H9 (cell line): ENCODE measurements around the gene EXOC3. TPM values are rescaled to one million over a fixed set of nuclear protein-coding genes. Genes with fewer than 3 reads are reported as not detected.

Source experiments
- DNase-seq: peaks from one replicate; pipeline ENCODE4 v3.0.0-alpha.2; 2017
- H2AFZ ChIP-seq: one replicate; pipeline ENCODE4 v1.6.1; 2013; ENCODE audit warnings: mild to moderate bottlenecking, low read length, control low read depth, moderate library complexity
- H2AK5ac ChIP-seq: 2 replicates; pipeline ENCODE4 v1.6.1; 2013; ENCODE audit warnings: low read length, control low read depth, mixed read lengths; ENCODE audit not compliant: insufficient read length
- H2BK120ac ChIP-seq: one replicate; pipeline ENCODE4 v1.6.1; 2013; ENCODE audit warnings: low read depth, mild to moderate bottlenecking, low read length, control low read depth, inconsistent platforms; ENCODE audit not compliant: poor library complexity, severe bottlenecking
- H2BK12ac ChIP-seq: 2 replicates; pipeline ENCODE4 v1.6.1; 2013; ENCODE audit warnings: low read length, control low read depth, mixed read lengths, low read depth; ENCODE audit not compliant: insufficient read length
- H2BK15ac ChIP-seq: 2 replicates; pipeline ENCODE4 v1.6.1; 2013; ENCODE audit warnings: low read depth, low read length, control low read depth
- H2BK20ac ChIP-seq: one replicate; pipeline ENCODE4 v1.6.1; 2013; ENCODE audit warnings: low read depth, mild to moderate bottlenecking, low read length, control low read depth, inconsistent platforms; ENCODE audit not compliant: poor library complexity, severe bottlenecking
- H2BK5ac ChIP-seq: 2 replicates; pipeline ENCODE4 v1.6.1; 2013; ENCODE audit warnings: low read length, control low read depth, mixed read lengths; ENCODE audit not compliant: insufficient read length
- H3K14ac ChIP-seq: 2 replicates; pipeline ENCODE4 v1.6.1; 2013; ENCODE audit warnings: low read length, control low read depth; ENCODE audit not compliant: insufficient read depth
- H3K18ac ChIP-seq: 2 replicates; pipeline ENCODE4 v1.6.1; 2013; ENCODE audit warnings: low read depth, mild to moderate bottlenecking, mixed read lengths, low read length, control low read depth; ENCODE audit not compliant: insufficient read length
- H3K23ac ChIP-seq: 2 replicates; pipeline ENCODE4 v1.6.1; 2013; ENCODE audit warnings: low read length, control low read depth, mixed read lengths, low read depth; ENCODE audit not compliant: insufficient read length
- H3K23me2 ChIP-seq: 2 replicates; pipeline ENCODE4 v1.6.1; 2013; ENCODE audit warnings: low read depth, mild to moderate bottlenecking, mixed read lengths, low read length, control low read depth; ENCODE audit not compliant: insufficient read length, poor library complexity, severe bottlenecking
- H3K27ac ChIP-seq: 2 replicates; pipeline ENCODE4 v1.5.1; 2013; ENCODE audit warnings: low read length, control low read depth, mixed read lengths, low read depth; ENCODE audit not compliant: insufficient read length
- H3K27me3 ChIP-seq: 2 replicates; pipeline ENCODE4 v1.6.1; 2013; ENCODE audit warnings: low read length, control low read depth, inconsistent platforms; ENCODE audit not compliant: insufficient read depth
- H3K4ac ChIP-seq: 2 replicates; pipeline ENCODE4 v1.6.1; 2013; ENCODE audit warnings: low read depth, mild to moderate bottlenecking, control low read depth, inconsistent platforms, low read length, moderate library complexity
- H3K4me1 ChIP-seq: 2 replicates; pipeline ENCODE4 v1.6.1; 2013; ENCODE audit warnings: low read length, control low read depth, inconsistent platforms; ENCODE audit not compliant: insufficient read depth
- H3K4me2 ChIP-seq: 2 replicates; pipeline ENCODE4 v1.6.1; 2013; ENCODE audit warnings: low read length, control low read depth, mixed read lengths; ENCODE audit not compliant: insufficient read length, insufficient read depth
- H3K56ac ChIP-seq: 2 replicates; pipeline ENCODE4 v1.6.1; 2013; ENCODE audit warnings: low read depth, mild to moderate bottlenecking, mixed read lengths, low read length, control low read depth; ENCODE audit not compliant: insufficient read length
- H3K79me1 ChIP-seq: 2 replicates; pipeline ENCODE4 v1.6.1; 2013; ENCODE audit warnings: low read depth, mild to moderate bottlenecking, moderate library complexity, low read length, control low read depth, inconsistent platforms; ENCODE audit not compliant: insufficient read depth, poor library complexity, severe bottlenecking
- H3K79me2 ChIP-seq: 2 replicates; pipeline ENCODE4 v1.6.1; 2013; ENCODE audit warnings: low read length, control low read depth, inconsistent platforms; ENCODE audit not compliant: insufficient read depth
- H3K9ac ChIP-seq: 2 replicates; pipeline ENCODE4 v1.6.1; 2013; ENCODE audit warnings: low read length, control low read depth, mixed read lengths; ENCODE audit not compliant: insufficient read length; ENCODE audit errors: extremely low read depth
- H3K9me3 ChIP-seq: one replicate; pipeline ENCODE4 v1.6.1; 2013; ENCODE audit warnings: low read depth, low read length, inconsistent platforms; ENCODE audit not compliant: control insufficient read depth
- H3T11ph ChIP-seq: one replicate; pipeline ENCODE4 v1.6.1; 2013; ENCODE audit warnings: mild to moderate bottlenecking, low read length, control low read depth, inconsistent platforms
- H4K20me1 ChIP-seq: one replicate; pipeline ENCODE4 v1.6.1; 2013; ENCODE audit not compliant: control insufficient read depth, insufficient read length, insufficient read depth
- H4K5ac ChIP-seq: 2 replicates; pipeline ENCODE4 v1.6.1; 2013; ENCODE audit warnings: low read depth, mild to moderate bottlenecking, mixed read lengths, low read length, control low read depth; ENCODE audit not compliant: insufficient read length
- H4K8ac ChIP-seq: replicated peaks from 2 replicates; pipeline ENCODE4 v1.6.1; 2013; ENCODE audit warnings: low read length, control low read depth, mixed read lengths, low read depth; ENCODE audit not compliant: insufficient read length
- H4K91ac ChIP-seq: 2 replicates; pipeline ENCODE4 v1.6.1; 2013; ENCODE audit warnings: low read depth, mild to moderate bottlenecking, moderate library complexity, mixed read lengths, low read length, control low read depth; ENCODE audit not compliant: insufficient read length
- H3K27ac Mint-ChIP-seq, 3 experiments: 2 replicates in 2 of 3; 3 replicates in 1 of 3; pipeline ENCODE4 v1.8.0; 2020 to 2021; ENCODE audit warnings: mixed read lengths in 3 of 3, mild to moderate bottlenecking in 1 of 3, moderate library complexity in 1 of 3
- H3K27me3 Mint-ChIP-seq: 2 replicates; pipeline ENCODE4 v1.8.0; 2021; ENCODE audit warnings: low read depth, mild to moderate bottlenecking, moderate library complexity, mixed read lengths
- H3K36me3 Mint-ChIP-seq, 3 experiments: 2 replicates in 2 of 3; 3 replicates in 1 of 3; pipeline ENCODE4 v1.8.0; 2020 to 2021; ENCODE audit warnings: low read depth in 3 of 3, mixed read lengths in 3 of 3; ENCODE audit not compliant: insufficient read depth in 1 of 3
- H3K4me1 Mint-ChIP-seq, 2 experiments: 2 replicates each; pipeline ENCODE4 v1.8.0; 2020; ENCODE audit warnings: mixed read lengths in 2 of 2
- H3K4me3 Mint-ChIP-seq, 2 experiments: 2 replicates in 1 of 2; 3 replicates in 1 of 2; pipeline ENCODE4 v1.8.0; 2020 to 2021; ENCODE audit warnings: mild to moderate bottlenecking in 2 of 2, mixed read lengths in 2 of 2, moderate library complexity in 1 of 2
- H3K9me3 Mint-ChIP-seq, 2 experiments: 2 replicates in 1 of 2; 3 replicates in 1 of 2; pipeline ENCODE4 v1.8.0; 2020; ENCODE audit warnings: mild to moderate bottlenecking in 2 of 2, mixed read lengths in 2 of 2, moderate library complexity in 1 of 2
- WGBS: extraction: QIAGEN DNeasy Blood & Tissue Kit; methylation state at CpG from one replicate; pipeline ENCODE4 v1.1.7; 2013; ENCODE audit warnings: missing lambda C conversion rate, low lambda C conversion rate, mixed read lengths; ENCODE audit not compliant: insufficient read length; ENCODE audit errors: extremely low coverage; 5-methylcytosine and 5-hydroxymethylcytosine counted together
- total RNA-seq: library from RNA; stranded (reverse); gene quantifications from 2 replicates; pipeline ENCODE4 v1.2.1, GENCODE V29; 2021
- TF ChIP-seq, protein P1 (sequence below): fragments of 200-600 bp; sonication (generic); conservative IDR thresholded peaks from 3 replicates; pipeline ENCODE4 v1.8.0; 2021; ENCODE audit warnings: antibody characterized with exemption, mild to moderate bottlenecking

EXOC3 gene
- total RNA-seq, 1 experiment from 2014 or later, result 36.7 TPM

- Histone ChIP-seq H3K79me1 (no peaks in the 10 kb centered on the region), H2BK120ac (no peak overlapping the region), H3K18ac (no peak overlapping the region), H3K23ac (no peak overlapping the region), H2AFZ (no peak overlapping the region), H2BK5ac (no peak overlapping the region), H3K4me1 (no peaks in the 10 kb centered on the region; the same call in 1 of the 2 replicates), H3K14ac (no peak overlapping the region), H4K8ac (no peak overlapping the region), H3K4ac (no peak overlapping the region), H3K56ac (no peak overlapping the region), H2AK5ac (no peak overlapping the region), H4K5ac (no peak overlapping the region), H2BK15ac (no peak overlapping the region), H3K23me2 (no peaks in the 10 kb centered on the region), H2BK12ac (no peak overlapping the region), H2BK20ac (no peak overlapping the region), H3K79me2 (no peaks in the 10 kb centered on the region), H4K20me1 (peaks cover 1% of the 10 kb centered on the region), H3K27me3 (no peaks in the 10 kb centered on the region), H3K4me2 (no peak overlapping the region), H4K91ac (no peak overlapping the region), H3T11ph (no peak overlapping the region), H3K9ac (no peak overlapping the region), H3K27ac (no peak overlapping the region), H3K9me3 (no peaks in the 10 kb centered on the region)
- Mint-ChIP-seq H3K36me3 (no peaks in the 10 kb centered on the region), H3K4me1 (peaks cover 12 to 24% of the 10 kb centered on the region in 2 experiments; a peak in 3 of 4 replicates), H3K9me3 (no peaks in the 10 kb centered on the region), H3K27me3 (peaks cover 6% of the 10 kb centered on the region), H3K4me3 (no peak overlapping the region), H3K27ac (no peak overlapping the region)
- WGBS, result no CpG with 5 or more reads among the region's 2 CpGs
- DNase-seq, result no peak
- TF ChIP-seq, protein P1, sequence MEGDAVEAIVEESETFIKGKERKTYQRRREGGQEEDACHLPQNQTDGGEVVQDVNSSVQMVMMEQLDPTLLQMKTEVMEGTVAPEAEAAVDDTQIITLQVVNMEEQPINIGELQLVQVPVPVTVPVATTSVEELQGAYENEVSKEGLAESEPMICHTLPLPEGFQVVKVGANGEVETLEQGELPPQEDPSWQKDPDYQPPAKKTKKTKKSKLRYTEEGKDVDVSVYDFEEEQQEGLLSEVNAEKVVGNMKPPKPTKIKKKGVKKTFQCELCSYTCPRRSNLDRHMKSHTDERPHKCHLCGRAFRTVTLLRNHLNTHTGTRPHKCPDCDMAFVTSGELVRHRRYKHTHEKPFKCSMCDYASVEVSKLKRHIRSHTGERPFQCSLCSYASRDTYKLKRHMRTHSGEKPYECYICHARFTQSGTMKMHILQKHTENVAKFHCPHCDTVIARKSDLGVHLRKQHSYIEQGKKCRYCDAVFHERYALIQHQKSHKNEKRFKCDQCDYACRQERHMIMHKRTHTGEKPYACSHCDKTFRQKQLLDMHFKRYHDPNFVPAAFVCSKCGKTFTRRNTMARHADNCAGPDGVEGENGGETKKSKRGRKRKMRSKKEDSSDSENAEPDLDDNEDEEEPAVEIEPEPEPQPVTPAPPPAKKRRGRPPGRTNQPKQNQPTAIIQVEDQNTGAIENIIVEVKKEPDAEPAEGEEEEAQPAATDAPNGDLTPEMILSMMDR, result no peak
These were observed 32.0 kb upstream of the EXOC3 start for GRCh38 chr5:410911-411517.
